HG03159 (cell line): ENCODE results near the gene TMTC2.
A peak's percentile ranks its signal among the peaks of the same experiment; 100 is the strongest.

ENCODE experiments used
- ATAC-seq: cut with Tn5 transposase; IDR thresholded peaks from one replicate; pipeline ENCODE4 v1.9.1; 2021; ENCODE audit warnings: mild to moderate bottlenecking, moderate library complexity; ENCODE audit not compliant: unreplicated experiment

TMTC2 gene

GRCh38 chr12:82675246-82675645 is 11.5 kb upstream of the TMTC2 start:
- no peak for ATAC-seq

- no peak for ATAC-seq
Measured at GRCh38 chr12:82682326-82682725, 4.4 kb upstream of the TMTC2 start.

GRCh38 chr12:82682851-82683261 is 3.9 kb upstream of the TMTC2 start:
- ATAC-seq = no peak

- ATAC-seq = peak; percentile 62
Measured at GRCh38 chr12:82685790-82686167, 927 bp upstream of the TMTC2 start.

GRCh38 chr12:82687021-82688011 is 610 bp downstream of the TMTC2 start:
- ATAC-seq = peak; percentile 42

GRCh38 chr12:82688035-82688501 is 1.4 kb downstream of the TMTC2 start:
- no peak for ATAC-seq

GRCh38 chr12:82688596-82688995 is 1.9 kb downstream of the TMTC2 start:
- no peak for ATAC-seq

- ATAC-seq = no peak
Measured at GRCh38 chr12:82690006-82690405, 3.3 kb downstream of the TMTC2 start.

- ATAC-seq = no peak
Measured at GRCh38 chr12:82691513-82691912, 4.8 kb downstream of the TMTC2 start.

- ATAC-seq = no peak
Measured at GRCh38 chr12:82694276-82694675, 7.6 kb downstream of the TMTC2 start.

- ATAC-seq = no peak
Measured at GRCh38 chr12:82694970-82695369, 8.3 kb downstream of the TMTC2 start.

GRCh38 chr12:82695531-82695930 is 8.8 kb downstream of the TMTC2 start:
- ATAC-seq = no peak

- no peak for ATAC-seq
Measured at GRCh38 chr12:82696543-82696942, 9.8 kb downstream of the TMTC2 start.

GRCh38 chr12:82698708-82699564 is 12.2 kb downstream of the TMTC2 start:
- no peak for ATAC-seq

- no peak for ATAC-seq
Measured at GRCh38 chr12:82705774-82706173, 19.1 kb downstream of the TMTC2 start.

GRCh38 chr12:82708061-82708879 is 21.6 kb downstream of the TMTC2 start:
- ATAC-seq = no peak

- ATAC-seq = no peak
Measured at GRCh38 chr12:82709794-82710355, 23.2 kb downstream of the TMTC2 start.

- no peak for ATAC-seq
Measured at GRCh38 chr12:82710741-82711140, 24.0 kb downstream of the TMTC2 start.

- no peak for ATAC-seq
Measured at GRCh38 chr12:82714427-82714826, 27.7 kb downstream of the TMTC2 start.

GRCh38 chr12:82721726-82722125 is 35.0 kb downstream of the TMTC2 start:
- no peak for ATAC-seq
